Panc1 (cell line): Measurements from ENCODE around the gene ANKMY1. TPM values are rescaled to one million over a fixed set of nuclear protein-coding genes. Genes with fewer than 3 reads are reported as not detected.

Experiments used
- ATAC-seq: fragments of 200-7000 bp; cut with Tn5 transposase; 2 replicates; pipeline ENCODE4 v1.9.1; 2020; ENCODE audit warnings: mild to moderate bottlenecking, moderate library complexity
- BruUV-seq: library from RNA; stranded (reverse); fragments of 400-500 nt; replicated peaks from 2 replicates; lab custom pipeline; 2021; lab: Mats Ljungman, UMichigan
- CTCF ChIA-PET: fragments of 300-600 bp; sonication (Branson Sonifier 250); formaldehyde crosslinking; loops from one replicate; lab custom pipeline; 2022; ENCODE audit warnings: antibody characterized with exemption; lab: Charles Lee
- POLR2A ChIA-PET: fragments of 300-600 bp; sonication (Branson Sonifier 250); formaldehyde crosslinking; loops from one replicate; lab custom pipeline; 2022; ENCODE audit warnings: antibody characterized with exemption; lab: Charles Lee
- DNase-seq: peaks from one replicate; pipeline ENCODE4 v3.0.0-alpha.2; 2010; ENCODE audit warnings: low read depth, low spot score
- H3K27ac ChIP-seq: 2 replicates; pipeline ENCODE4 v1.5.1; 2011; ENCODE audit warnings: mild to moderate bottlenecking, low read length, inconsistent platforms
- H3K27me3 ChIP-seq: fragments of 200-500 bp; sonication (Bioruptor generic); 2 replicates; pipeline ENCODE4 v1.6.0; 2014; ENCODE audit warnings: low read length, inconsistent platforms; ENCODE audit not compliant: control insufficient read depth, insufficient read depth
- H3K36me3 ChIP-seq: fragments of 200-500 bp; sonication (Bioruptor generic); 2 replicates; pipeline ENCODE4 v1.5.1; 2014; ENCODE audit warnings: inconsistent platforms, mild to moderate bottlenecking, low read length, moderate library complexity; ENCODE audit not compliant: control insufficient read depth, insufficient read depth
- H3K4me1 ChIP-seq: 2 replicates; pipeline ENCODE4 v1.5.1; 2011; ENCODE audit warnings: inconsistent platforms, mild to moderate bottlenecking, low read length, moderate library complexity; ENCODE audit not compliant: control insufficient read depth, insufficient read depth
- H3K4me3 ChIP-seq, 2 experiments: 2 replicates each; pipeline ENCODE4 v1.5.1; 2011 to 2012; ENCODE audit warnings: low read depth in 2 of 2, low read length in 2 of 2, mild to moderate bottlenecking in 2 of 2, inconsistent platforms in 1 of 2, moderate library complexity in 1 of 2
- H3K9me3 ChIP-seq: fragments of 200-500 bp; sonication (Bioruptor generic); 2 replicates; pipeline ENCODE4 v1.5.1; 2014; ENCODE audit warnings: low read depth, mild to moderate bottlenecking, inconsistent platforms, low read length, moderate library complexity; ENCODE audit not compliant: control insufficient read depth, insufficient read depth
- POLR2AphosphoS5 ChIP-seq: IDR thresholded peaks from 2 replicates; pipeline ENCODE4 v1.6.1; 2012; ENCODE audit warnings: mild to moderate bottlenecking, low read depth, low read length, moderate library complexity
- SIN3A ChIP-seq: IDR thresholded peaks from 2 replicates; pipeline ENCODE4 v1.6.1; 2012; ENCODE audit warnings: low read depth, mild to moderate bottlenecking, low read length, moderate library complexity, borderline replicate concordance; ENCODE audit not compliant: insufficient read depth
- TCF7L2 ChIP-seq: IDR thresholded peaks from 2 replicates; pipeline ENCODE4 v1.6.1; 2011; ENCODE audit warnings: mild to moderate bottlenecking, low read depth, low read length, inconsistent platforms
- in situ Hi-C: cut with HindIII; loops from 2 replicates; pipeline ENCODE4 v1.10.0; 2016; ENCODE audit warnings: low sequenced_read_pairs, low pct_unique_long_range_greater_than_20kb
- intact Hi-C: fragments of 100-400 bp; cut with micrococcal nuclease; formaldehyde crosslinking; loops from one replicate; pipeline ENCODE4 v1.10.0; 2022; ENCODE audit not compliant: unreplicated experiment
- total RNA-seq: library from RNA; stranded (reverse); gene quantifications from one replicate; pipeline ENCODE4 v1.2.1, GENCODE V29; 2021; ENCODE audit not compliant: unreplicated experiment
- TF ChIP-seq, protein P1 (sequence below): fragments of 450-650 bp; IDR thresholded peaks from 2 replicates; pipeline ENCODE4 v1.5.1; 2017; ENCODE audit warnings: mild to moderate bottlenecking
- TF ChIP-seq, protein P2 (sequence below), 2 experiments: IDR thresholded peaks; 2 replicates each; pipeline ENCODE4 v1.6.1; 2011 to 2012; ENCODE audit warnings: low read depth in 2 of 2, control low read depth in 1 of 2, low read length in 1 of 2, mild to moderate bottlenecking in 1 of 2, moderate library complexity in 1 of 2; ENCODE audit not compliant: insufficient read depth in 1 of 2

ANKMY1 gene
- total RNA-seq, 1 experiment from 2014 or later: 19.5 TPM

DNA sequence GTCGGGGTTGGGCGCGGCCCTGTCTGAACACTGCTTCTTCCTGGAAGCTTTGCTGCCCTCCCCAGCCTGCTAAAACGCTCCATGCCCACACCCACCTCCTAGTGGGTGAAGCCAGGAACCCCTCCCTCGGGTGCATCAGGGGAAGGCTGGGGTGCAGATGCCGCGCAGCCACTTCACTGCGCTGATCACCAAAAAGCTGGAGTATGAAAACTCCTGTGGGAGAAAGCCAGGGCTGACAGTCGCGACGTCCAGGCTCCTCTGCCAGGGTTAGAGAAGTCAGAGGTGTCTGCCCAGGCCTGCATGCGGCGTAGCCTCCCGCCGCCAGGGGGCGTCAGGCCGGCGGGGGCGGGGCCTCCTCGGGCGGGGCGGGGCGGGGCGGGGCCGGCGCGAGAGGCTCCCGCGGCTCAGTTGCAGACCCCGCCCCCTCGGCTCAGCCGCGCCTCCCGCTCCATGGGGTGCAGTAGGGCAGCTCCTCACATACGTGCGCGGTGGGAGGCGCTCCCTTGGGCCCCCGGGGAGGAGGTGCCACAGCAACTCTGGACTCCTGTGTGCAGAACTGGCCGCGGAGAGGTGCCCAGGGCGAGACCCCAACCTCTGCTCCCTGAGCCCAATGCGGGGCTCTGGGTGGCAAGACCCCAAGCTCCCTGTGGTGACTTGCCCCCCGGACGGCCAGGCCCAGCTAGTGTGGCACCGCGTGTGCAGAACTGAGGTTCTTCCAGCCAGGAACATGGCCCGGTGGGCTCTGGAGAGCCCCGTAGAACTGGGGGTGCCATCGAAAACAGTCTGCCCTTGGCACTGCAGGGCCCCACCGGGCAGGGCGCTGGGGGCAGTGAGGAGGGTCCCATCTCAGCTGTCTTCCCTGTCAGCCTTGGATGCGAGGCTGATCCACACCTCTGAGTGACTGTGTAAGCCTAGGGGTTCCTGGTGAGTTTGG lies 8.7 kb upstream of the ANKMY1 start:
- peak; percentile 40; the same call in 1 of the 2 replicates for TF ChIP-seq POLR2AphosphoS5
- TF ChIP-seq, protein P1, sequence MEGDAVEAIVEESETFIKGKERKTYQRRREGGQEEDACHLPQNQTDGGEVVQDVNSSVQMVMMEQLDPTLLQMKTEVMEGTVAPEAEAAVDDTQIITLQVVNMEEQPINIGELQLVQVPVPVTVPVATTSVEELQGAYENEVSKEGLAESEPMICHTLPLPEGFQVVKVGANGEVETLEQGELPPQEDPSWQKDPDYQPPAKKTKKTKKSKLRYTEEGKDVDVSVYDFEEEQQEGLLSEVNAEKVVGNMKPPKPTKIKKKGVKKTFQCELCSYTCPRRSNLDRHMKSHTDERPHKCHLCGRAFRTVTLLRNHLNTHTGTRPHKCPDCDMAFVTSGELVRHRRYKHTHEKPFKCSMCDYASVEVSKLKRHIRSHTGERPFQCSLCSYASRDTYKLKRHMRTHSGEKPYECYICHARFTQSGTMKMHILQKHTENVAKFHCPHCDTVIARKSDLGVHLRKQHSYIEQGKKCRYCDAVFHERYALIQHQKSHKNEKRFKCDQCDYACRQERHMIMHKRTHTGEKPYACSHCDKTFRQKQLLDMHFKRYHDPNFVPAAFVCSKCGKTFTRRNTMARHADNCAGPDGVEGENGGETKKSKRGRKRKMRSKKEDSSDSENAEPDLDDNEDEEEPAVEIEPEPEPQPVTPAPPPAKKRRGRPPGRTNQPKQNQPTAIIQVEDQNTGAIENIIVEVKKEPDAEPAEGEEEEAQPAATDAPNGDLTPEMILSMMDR: peak; percentile 99
- no peak for TF ChIP-seq TCF7L2
- Histone ChIP-seq H3K9me3 (no peaks in the 10 kb centered on the region), H3K27me3 (no peaks in the 10 kb centered on the region), H3K27ac (peak overlapping the region; percentile 90), H3K4me3 (peak overlapping the region; percentile 59 to 62), H3K36me3 (peaks cover 4% of the 10 kb centered on the region), H3K4me1 (peaks cover 38% of the 10 kb centered on the region)
- DNase-seq (no peak), ATAC-seq (peak; percentile 76)
- in situ Hi-C loops (no loop called here), intact Hi-C loops (no loop called here)
- BruUV-seq: no TSS peak
- CTCF ChIA-PET: interaction anchor here (0.6 to 2.0 kb wide), 6 partner anchors 19 to 667 kb away, joined by 3 to 8 read pairs (median 4); partner anchors contain the start of gene CAPN10
- POLR2A ChIA-PET: interaction anchor here (1.1 kb wide), 1 partner anchor 20 kb away, joined by 3 read pairs; the partner anchor contains the start of gene CAPN10

DNA sequence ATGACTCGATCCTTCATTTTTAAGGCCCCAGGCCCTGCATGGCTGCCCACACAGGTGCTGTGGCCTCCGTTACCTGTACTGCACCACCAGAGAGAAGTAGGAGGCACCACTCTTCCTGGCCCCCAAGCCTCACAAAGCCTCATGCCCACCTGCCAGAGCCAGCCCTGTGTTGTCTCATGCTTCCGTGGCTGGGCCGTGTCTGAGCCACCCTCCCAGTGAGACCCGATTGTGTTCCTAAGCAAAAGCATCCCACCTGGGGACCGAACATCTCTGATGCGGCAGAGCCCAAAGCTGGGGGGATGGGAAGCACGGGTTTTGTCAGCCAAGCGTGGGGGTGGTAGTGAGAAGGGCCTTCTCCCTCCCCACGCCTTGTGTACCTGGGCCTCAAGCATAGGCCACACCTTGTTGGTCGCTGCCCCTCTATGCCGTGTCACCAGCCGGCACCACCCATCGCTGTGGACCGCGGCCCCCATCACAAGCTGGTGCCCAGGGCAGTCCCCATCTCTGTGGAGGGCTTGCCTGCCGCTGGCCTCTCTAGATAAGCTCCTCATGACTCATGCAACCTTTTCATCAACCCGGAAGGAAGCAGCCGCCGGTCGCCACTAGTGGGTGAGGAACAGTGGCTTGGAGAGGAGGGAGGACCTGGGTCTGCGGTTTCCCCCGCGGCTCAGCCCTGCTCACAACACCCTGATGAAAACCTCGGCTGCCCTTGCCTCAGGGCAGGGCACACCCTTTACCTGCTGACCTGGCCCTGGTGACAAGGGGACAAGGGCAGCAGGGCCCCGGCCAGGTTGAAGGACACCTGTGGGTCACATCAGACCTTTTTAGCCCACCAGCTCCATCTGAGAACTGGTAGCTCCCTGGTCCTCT lies 7.8 kb upstream of the ANKMY1 start:
- no TSS peak for BruUV-seq
- peak overlapping the region; percentile 90 for H3K27ac ChIP-seq
- TF ChIP-seq, protein P1: no peak
- TF ChIP-seq SIN3A (no peak), TCF7L2 (no peak; the same call in 1 of the 2 replicates), POLR2AphosphoS5 (no peak; the same call in 1 of the 2 replicates)
- TF ChIP-seq, protein P2, sequence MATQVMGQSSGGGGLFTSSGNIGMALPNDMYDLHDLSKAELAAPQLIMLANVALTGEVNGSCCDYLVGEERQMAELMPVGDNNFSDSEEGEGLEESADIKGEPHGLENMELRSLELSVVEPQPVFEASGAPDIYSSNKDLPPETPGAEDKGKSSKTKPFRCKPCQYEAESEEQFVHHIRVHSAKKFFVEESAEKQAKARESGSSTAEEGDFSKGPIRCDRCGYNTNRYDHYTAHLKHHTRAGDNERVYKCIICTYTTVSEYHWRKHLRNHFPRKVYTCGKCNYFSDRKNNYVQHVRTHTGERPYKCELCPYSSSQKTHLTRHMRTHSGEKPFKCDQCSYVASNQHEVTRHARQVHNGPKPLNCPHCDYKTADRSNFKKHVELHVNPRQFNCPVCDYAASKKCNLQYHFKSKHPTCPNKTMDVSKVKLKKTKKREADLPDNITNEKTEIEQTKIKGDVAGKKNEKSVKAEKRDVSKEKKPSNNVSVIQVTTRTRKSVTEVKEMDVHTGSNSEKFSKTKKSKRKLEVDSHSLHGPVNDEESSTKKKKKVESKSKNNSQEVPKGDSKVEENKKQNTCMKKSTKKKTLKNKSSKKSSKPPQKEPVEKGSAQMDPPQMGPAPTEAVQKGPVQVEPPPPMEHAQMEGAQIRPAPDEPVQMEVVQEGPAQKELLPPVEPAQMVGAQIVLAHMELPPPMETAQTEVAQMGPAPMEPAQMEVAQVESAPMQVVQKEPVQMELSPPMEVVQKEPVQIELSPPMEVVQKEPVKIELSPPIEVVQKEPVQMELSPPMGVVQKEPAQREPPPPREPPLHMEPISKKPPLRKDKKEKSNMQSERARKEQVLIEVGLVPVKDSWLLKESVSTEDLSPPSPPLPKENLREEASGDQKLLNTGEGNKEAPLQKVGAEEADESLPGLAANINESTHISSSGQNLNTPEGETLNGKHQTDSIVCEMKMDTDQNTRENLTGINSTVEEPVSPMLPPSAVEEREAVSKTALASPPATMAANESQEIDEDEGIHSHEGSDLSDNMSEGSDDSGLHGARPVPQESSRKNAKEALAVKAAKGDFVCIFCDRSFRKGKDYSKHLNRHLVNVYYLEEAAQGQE (IDR thresholded peaks at IDR 0.05; ENCODE audit: insufficient read depth in 1 of 2, low read depth in 2 of 2, low read length in 1 of 2): no peak
- no peaks in the 10 kb centered on the region for H3K27me3 ChIP-seq
- POLR2A ChIA-PET: interaction anchor here (1.1 kb wide), 1 partner anchor 21 kb away, joined by 3 read pairs; the partner anchor contains the start of gene CAPN10
- in situ Hi-C loops: no loop called here
- DNase-seq (no peak), ATAC-seq (no peak)
- H3K9me3 ChIP-seq: no peaks in the 10 kb centered on the region
- peaks cover 39% of the 10 kb centered on the region for H3K4me1 ChIP-seq
- H3K36me3 ChIP-seq: peaks cover 4% of the 10 kb centered on the region
- intact Hi-C loops: no loop called here
- peak overlapping the region; percentile 11 to 46; a peak in 3 of 4 replicates for H3K4me3 ChIP-seq
- CTCF ChIA-PET: interaction anchor here (0.6 to 2.0 kb wide), 6 partner anchors 20 to 666 kb away, joined by 3 to 8 read pairs (median 4); partner anchors contain the start of gene CAPN10
